ENCODE results near the gene PDCD2L. TPM values are rescaled to one million over a fixed set of nuclear protein-coding genes. Genes with fewer than 3 reads are reported as not detected.

The PDCD2L gene
- polyA plus RNA-seq, 1 donor (not counting 4 experiments of a cell fraction or from before 2014, with no cell fraction given): 23.8 TPM

DNA sequence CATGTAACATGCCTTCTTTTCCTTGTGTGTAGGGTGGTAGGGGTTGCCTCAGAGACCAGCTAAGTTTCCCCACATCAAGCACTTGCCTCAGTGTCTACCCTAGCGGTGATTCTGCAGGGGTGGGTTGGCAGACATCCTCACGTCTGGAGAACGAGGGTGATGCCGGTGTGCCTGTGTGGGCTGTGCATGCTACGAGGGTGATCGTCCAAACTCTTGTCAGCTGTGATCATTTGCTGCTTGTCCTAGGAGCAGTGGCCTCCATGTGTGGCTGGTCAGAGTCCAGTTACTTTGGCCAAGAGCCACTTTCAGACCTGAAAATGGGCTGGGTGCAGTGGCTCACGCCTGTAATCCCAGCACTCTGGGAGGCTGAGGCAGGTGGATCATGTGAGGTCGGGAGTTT, 34.1 kb upstream of the PDCD2L start:
- H3K4me1 ChIP-seq (ENCODE audit: control insufficient read depth, extremely low read depth, insufficient read depth, low read length): peaks cover 13% of the 10 kb centered on the region
- no peaks in the 10 kb centered on the region for H3K9me3 ChIP-seq (ENCODE audit: control insufficient read depth, low read depth, low read length)
- FAIRE-seq: no peak
- dilution Hi-C loops (cut with MboI; ENCODE audit: extremely low pct_ligation_motif_present, low sequenced_read_pairs): no loop called here
- DNase-seq (ENCODE audit: low read depth, low spot score): no peak
- H3K9me1 ChIP-seq (ENCODE audit: control insufficient read depth, extremely low read depth, insufficient read depth, low read length): no peaks in the 10 kb centered on the region
- H3K79me2 ChIP-seq (ENCODE audit: control insufficient read depth, insufficient read depth, low read length): peaks cover 50% of the 10 kb centered on the region
- no peaks in the 10 kb centered on the region for H3K27me3 ChIP-seq (ENCODE audit: control insufficient read depth, extremely low read depth, insufficient read depth, low read length)
- H3K9ac ChIP-seq (ENCODE audit: control insufficient read depth, extremely low read depth, insufficient read depth, low read length): no peak overlapping the region
- H3K27ac ChIP-seq (ENCODE audit: control insufficient read depth, insufficient read depth, low read length): no peak overlapping the region
- H2AFZ ChIP-seq (ENCODE audit: control insufficient read depth, low read length): no peak overlapping the region
- peaks cover 20 to 31% of the 10 kb centered on the region in 2 experiments for H3K36me3 ChIP-seq (ENCODE audit: control insufficient read depth in 2 of 2, extremely low read depth in 1 of 2, insufficient read depth in 2 of 2, low read length in 2 of 2)
- no peak overlapping the region for H3K4me3 ChIP-seq (ENCODE audit: control insufficient read depth in 2 of 3, extremely low read depth in 1 of 3, insufficient read depth in 2 of 3, low read depth in 1 of 3, low read length in 3 of 3)
- H3K4me2 ChIP-seq (ENCODE audit: control insufficient read depth, extremely low read depth, insufficient read depth, low read depth, low read length): no peak overlapping the region
- H4K20me1 ChIP-seq (ENCODE audit: control insufficient read depth, extremely low read depth, insufficient read depth, low read length): no peaks in the 10 kb centered on the region
- TF ChIP-seq, protein P1, sequence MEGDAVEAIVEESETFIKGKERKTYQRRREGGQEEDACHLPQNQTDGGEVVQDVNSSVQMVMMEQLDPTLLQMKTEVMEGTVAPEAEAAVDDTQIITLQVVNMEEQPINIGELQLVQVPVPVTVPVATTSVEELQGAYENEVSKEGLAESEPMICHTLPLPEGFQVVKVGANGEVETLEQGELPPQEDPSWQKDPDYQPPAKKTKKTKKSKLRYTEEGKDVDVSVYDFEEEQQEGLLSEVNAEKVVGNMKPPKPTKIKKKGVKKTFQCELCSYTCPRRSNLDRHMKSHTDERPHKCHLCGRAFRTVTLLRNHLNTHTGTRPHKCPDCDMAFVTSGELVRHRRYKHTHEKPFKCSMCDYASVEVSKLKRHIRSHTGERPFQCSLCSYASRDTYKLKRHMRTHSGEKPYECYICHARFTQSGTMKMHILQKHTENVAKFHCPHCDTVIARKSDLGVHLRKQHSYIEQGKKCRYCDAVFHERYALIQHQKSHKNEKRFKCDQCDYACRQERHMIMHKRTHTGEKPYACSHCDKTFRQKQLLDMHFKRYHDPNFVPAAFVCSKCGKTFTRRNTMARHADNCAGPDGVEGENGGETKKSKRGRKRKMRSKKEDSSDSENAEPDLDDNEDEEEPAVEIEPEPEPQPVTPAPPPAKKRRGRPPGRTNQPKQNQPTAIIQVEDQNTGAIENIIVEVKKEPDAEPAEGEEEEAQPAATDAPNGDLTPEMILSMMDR (optimal IDR thresholded peaks at IDR 0.05 in 1 of 3, IDR thresholded peaks at IDR 0.05 in 1 of 3, conservative IDR thresholded peaks at IDR 0.05 in 1 of 3; ENCODE audit: extremely low read depth in 1 of 3, insufficient read depth in 2 of 3, low read length in 3 of 3): no peak
- no peak for TF ChIP-seq EZH2 (IDR thresholded peaks at IDR 0.05; ENCODE audit: low read length)

DNA sequence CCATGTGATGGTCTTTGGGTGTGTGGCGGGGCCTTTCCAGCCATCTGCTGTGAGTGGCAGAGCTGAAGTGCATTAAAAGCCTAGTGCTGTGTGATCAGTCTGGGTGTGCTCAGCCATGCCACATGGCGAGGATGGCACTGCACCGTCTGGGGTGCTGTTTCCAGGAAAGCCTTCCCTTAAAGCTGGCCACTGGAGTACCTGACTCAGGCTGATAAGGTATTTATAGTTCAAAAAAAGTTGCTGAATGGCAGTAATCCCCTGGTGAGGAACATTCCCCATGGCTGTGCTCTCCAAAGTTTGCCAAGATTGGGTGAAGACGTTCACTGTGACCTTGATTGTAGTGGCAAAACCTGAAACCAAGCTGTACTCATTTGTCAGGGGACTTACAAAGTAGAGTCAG, 33.2 kb upstream of the PDCD2L start:
- Histone ChIP-seq H3K79me2 (ENCODE audit: control insufficient read depth, insufficient read depth, low read length) (peaks cover 46% of the 10 kb centered on the region), H3K9me1 (ENCODE audit: control insufficient read depth, extremely low read depth, insufficient read depth, low read length) (no peaks in the 10 kb centered on the region), H4K20me1 (ENCODE audit: control insufficient read depth, extremely low read depth, insufficient read depth, low read length) (peaks cover 4% of the 10 kb centered on the region), H3K4me1 (ENCODE audit: control insufficient read depth, extremely low read depth, insufficient read depth, low read length) (peaks cover 12% of the 10 kb centered on the region), H3K9me3 (ENCODE audit: control insufficient read depth, low read depth, low read length) (no peaks in the 10 kb centered on the region), H3K36me3 (ENCODE audit: control insufficient read depth in 2 of 2, extremely low read depth in 1 of 2, insufficient read depth in 2 of 2, low read length in 2 of 2) (peaks cover 23 to 38% of the 10 kb centered on the region in 2 experiments), H3K9ac (ENCODE audit: control insufficient read depth, extremely low read depth, insufficient read depth, low read length) (no peak overlapping the region), H3K4me3 (ENCODE audit: control insufficient read depth in 2 of 3, extremely low read depth in 1 of 3, insufficient read depth in 2 of 3, low read depth in 1 of 3, low read length in 3 of 3) (no peak overlapping the region), H3K27me3 (ENCODE audit: control insufficient read depth, extremely low read depth, insufficient read depth, low read length) (no peaks in the 10 kb centered on the region), H3K4me2 (ENCODE audit: control insufficient read depth, extremely low read depth, insufficient read depth, low read depth, low read length) (no peak overlapping the region), H2AFZ (ENCODE audit: control insufficient read depth, low read length) (no peak overlapping the region), H3K27ac (ENCODE audit: control insufficient read depth, insufficient read depth, low read length) (no peak overlapping the region)
- TF ChIP-seq, protein P1 (optimal IDR thresholded peaks at IDR 0.05 in 1 of 3, IDR thresholded peaks at IDR 0.05 in 1 of 3, conservative IDR thresholded peaks at IDR 0.05 in 1 of 3; ENCODE audit: extremely low read depth in 1 of 3, insufficient read depth in 2 of 3, low read length in 3 of 3): no peak
- TF ChIP-seq EZH2 (IDR thresholded peaks at IDR 0.05; ENCODE audit: low read length): no peak
- DNase-seq (ENCODE audit: low read depth, low spot score) (no peak), FAIRE-seq (no peak)
- dilution Hi-C loops (cut with MboI; ENCODE audit: extremely low pct_ligation_motif_present, low sequenced_read_pairs): no loop called here
